KBM-7 (cell line): Measurements from ENCODE around the gene SP140.

ENCODE experiments used
- DNase-seq: peaks from one replicate; pipeline ENCODE4 v3.0.0-alpha.2; 2015
- in situ Hi-C: fragments of 300-500 bp; cut with MboI; formaldehyde crosslinking; loops from 2 replicates; pipeline ENCODE4 v1.14.3; 2020; ENCODE audit warnings: low sequenced_read_pairs, low pct_unique_long_range_greater_than_20kb, mixed read lengths

SP140 gene

DNA sequence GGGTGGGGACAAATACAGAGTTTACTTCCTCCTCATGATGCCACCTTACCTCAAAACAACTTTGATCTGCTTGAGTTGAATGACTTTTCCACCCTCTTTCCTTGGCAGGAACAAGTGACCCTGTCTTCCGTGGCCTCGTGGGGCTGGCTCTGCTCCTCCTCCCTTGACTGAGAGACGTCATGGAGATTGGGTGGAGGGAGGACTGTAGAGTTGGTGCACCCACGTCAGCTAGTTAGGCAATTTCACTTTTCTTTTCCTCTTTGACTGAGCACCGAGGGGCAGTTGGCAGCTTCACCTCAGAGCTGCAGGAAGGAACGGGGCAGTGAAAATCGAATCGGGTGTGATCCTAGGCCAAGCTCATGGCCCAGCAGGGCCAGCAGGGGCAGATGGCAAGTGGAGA is at the start of gene SP140:
TSS of gene SP140 (plus strand) at position 251 of the 400 bp plus-strand sequence. CDS start at position 360, 109 bp downstream.
- in situ Hi-C loops = no loop called here
- DNase-seq = no peak

DNA sequence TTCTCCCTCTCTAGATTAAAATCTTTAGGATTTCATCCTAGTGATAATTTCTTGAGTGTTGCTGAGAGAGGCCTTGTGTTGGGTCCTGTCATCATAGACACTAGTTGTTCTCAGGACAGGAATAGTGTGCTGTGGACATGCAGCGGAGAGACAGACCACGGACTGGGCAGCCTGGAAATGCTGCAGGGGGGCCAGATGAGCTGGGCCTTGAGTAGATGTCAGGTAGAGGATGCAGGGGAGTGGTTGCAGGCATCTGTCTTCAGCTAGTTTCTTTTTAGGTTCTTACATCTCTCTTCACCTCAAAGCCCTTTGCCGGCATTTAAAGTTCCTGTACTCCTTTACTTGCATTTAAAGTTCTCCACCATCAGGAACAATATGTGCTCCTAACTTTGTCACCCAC is 48.5 kb upstream of the SP140 start:
- DNase-seq = no peak
- in situ Hi-C loops = no loop called here

DNA sequence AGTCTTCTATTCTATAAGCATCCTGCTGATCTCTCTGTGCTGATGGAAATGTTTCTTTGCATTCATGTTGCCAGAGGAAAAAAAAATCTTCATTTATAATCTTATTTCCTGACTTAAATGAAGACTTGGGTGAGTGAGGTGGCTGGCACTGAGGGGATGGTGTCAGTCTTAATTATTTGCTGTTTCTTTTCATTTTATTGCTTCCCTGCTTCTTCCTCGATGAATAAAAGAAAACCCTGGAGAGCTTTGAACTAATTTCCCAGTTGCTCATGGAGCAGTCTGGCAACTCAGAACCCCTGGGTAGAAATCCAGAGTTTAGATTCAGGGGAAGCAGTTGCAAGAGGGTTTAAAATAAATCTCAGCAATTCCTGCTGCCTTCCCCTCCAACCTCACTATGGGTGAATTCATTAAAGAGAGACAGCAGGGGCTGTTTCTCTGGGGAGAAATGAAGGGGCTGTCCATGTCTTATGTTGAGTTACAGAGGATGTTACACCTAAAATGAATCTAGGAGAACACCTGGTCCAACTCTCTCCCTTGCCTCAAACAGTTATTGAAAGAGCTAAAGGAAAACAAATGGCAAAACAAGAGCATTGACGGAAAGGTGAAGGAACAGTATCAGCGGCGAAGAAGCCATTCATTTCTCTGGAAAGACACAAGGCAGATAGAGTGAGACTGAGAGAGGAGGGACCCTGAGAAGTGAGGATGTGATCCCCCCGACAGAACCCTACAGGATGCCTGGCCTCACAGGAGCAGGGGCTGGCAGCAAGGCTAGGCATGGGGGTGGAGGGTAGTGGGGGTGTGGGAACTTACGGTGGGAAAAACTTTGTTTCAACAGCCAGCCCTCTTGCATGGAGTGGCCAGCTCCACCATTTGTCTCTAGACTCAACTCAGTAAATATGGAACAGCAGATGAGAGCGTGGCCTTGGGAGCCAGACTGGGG is 46.7 kb upstream of the SP140 start:
- no peak for DNase-seq
- in situ Hi-C loops = no loop called here

DNA sequence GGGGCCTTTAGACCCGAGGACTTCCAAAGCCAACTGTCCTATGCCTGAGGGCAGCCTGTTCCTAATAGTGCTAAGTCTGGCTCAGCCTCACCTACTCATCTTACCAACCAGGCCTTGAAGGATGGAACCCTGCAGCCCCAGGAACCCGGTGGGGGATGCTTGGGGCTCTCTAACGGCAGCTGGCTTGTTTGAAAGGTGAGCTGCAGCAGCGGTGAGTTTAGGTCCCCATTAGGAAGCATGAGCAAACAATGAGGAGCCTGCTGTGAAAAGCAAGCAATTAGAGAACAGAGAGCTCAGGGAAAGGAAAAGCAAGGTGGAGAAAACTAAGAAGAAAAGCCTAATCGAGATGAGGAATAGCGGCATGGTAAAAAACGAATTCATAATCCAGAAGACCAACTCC is 45.6 kb upstream of the SP140 start:
- in situ Hi-C loops = no loop called here
- no peak for DNase-seq

DNA sequence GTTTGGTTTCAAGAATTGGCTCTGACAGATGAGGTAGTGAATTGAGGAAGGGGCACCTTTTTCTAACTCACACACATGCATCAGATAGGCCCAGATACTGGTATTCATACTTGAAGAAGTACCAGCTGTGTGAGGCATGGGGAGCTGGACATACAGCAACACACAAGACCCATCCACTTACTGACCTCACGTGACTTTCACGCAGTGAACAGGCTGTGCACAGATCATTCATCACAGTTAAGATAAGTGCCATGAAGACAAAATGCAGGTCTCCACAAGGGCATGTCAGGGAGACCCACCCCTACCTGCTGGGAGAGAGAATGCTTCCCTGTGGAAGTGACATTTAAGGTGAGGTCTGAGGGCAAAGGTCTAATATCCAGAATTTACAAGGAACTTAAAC is 44.3 kb upstream of the SP140 start:
- in situ Hi-C loops = no loop called here

DNA sequence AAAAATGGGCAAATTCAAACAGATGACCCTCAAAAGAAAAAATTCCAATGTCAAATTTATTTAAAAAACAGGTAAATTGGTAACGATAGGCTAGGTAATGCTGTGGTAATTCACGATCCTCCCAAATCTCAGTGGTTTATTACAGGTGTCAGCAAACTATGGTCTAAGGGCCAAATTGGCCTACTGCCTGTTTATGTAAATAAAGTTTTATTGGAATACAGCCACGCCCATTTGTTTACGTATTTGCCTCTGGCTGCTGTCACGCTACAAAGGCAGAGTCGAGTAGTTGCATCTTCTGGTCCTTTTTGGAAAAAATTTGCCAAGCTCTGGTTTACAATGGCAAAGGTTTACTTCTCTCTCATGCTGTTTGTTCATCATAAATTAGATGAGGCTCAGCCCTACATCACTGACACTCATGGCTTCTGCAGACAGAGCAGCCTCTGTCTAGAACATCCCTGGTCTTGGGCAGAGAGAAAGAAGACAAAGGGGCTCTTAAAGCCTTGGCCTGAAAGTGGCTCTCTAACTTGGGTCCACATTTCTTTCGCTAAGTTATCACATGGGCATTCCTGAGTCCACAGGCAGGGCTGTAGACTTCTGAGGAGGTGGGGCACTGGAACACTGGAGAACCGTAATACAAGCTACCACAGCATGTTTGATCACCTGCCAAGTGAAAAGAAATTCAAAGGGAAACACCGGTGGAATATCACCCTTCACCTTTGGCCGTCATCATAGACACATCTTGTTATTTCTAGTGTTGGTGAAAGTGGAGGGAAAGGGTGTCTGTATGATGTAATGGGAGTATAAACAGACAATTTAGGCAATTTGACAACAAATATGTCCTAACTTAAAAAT is 40.6 kb upstream of the SP140 start:
- in situ Hi-C loops = no loop called here
- no peak for DNase-seq

More for the DNA sequence above, 44.3 kb upstream of the SP140 start:
- no peak for DNase-seq

DNA sequence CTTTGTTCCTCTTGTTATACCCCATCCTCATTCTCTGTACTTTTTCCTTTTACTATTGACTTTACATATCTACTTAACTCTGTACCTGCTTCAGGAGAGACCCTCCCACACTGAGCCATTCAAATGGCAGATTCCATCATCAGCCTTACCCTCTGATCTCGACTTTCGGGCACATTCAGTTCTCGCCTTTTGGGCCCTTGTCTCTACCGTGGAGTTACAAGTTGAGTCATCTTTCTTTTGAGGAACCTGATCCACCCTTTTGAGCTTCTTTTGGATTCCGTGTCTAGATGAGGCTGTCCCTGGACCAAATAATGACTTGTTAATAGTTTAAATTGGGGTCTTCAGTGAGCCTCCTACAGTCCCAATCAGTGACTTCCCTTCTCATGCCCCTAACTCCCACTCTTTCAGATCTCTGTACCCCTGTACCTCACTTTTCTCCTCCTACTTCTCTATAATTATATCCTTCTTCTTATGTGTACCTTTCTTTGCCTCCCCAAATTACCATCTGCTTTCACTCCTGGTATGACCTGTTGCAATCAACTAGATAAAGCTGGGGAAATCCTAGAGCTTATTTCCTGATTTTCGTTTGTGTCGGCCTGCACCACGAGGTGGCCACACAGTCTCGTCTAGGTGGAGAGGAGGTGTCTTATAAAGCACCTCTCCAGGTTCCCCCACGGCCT is 23.0 kb upstream of the SP140 start:
- DNase-seq = no peak
- in situ Hi-C loops = no loop called here

DNA sequence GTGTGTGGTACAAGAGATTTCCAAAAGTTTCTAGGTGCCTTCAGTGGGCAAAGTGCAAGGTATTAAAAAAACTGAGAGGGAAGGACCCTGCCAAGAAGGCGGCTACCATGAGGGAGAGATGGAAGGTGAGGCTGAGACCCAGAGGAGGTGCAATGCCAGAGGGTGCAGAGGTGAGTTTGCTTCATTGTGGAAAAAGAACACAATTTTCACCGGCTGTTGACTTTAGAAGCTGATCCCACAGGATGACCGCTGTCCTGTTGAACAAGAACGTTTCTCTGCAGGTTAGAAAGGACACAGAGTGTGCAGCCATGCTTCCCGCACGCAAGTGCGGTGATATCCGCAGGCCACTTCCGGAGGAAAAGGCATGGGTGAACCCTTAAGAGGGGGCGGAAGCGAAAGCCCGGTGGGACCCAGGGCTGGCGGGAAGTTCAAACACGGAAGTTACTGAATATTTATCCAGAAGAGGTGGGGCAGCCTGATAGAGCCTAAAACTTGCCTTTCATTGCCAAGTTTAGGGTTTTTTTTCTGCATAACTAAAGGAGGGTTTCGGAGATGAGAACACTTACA is 22.3 kb upstream of the SP140 start:
- in situ Hi-C loops = no loop called here
- DNase-seq = no peak

DNA sequence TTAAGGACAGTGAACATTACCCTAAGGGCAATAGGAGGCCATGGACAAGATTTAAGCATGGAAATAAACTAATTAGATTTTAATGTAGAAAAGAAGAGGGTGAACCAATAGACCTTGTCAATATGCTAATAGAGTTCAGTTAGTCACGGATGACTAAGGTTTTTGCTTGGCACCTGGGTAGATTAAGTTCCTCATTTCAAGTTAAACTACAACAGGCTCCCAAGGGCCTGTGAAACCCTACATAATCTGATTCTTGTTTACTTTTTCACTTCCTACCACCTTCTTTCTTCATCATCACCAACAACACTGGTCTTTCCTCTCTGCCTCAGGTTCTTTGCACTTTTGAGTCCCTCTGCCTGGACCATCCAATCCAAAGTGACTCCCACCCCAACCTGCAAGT is 20.5 kb upstream of the SP140 start:
- in situ Hi-C loops = no loop called here
- DNase-seq = peak; percentile 28

DNA sequence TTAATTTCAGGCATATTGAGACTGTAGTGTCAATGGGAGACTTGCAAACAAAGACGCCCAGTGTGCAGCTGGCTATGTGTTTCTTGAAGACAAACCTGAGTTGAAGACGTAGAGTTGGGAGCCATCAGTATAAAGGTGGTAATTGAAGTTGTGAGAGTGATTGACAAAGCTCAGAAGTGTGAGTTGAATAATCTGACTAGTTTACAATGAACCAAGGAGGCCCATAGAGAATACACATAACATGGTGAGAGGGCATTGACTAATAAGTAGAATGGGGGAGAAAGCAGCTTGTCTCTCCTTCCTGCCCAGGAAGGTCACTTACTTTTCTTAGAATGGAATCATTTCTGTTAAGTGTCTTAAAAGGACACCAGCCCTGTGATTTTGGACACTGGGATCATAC is 19.8 kb upstream of the SP140 start:
- in situ Hi-C loops = no loop called here
- no peak for DNase-seq

DNA sequence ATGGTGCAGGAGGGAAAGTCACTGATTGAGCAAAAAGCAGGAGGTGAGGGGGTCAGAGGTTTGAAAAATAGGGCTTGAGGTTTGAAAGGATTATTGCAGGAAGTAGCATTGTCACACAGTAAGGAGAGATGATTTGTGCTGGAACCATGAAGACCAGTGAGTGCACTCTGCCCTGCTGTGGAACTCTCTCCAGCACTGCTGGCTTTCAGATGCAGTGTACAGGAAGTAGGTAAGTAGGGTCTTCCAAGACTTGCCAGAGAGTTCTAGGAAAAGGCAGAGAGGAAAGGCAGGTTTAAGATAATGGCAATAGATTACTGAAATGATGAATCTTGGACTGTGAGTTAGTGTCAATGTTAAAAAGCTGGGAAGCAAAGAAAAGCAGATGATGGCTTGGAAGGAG is 17.0 kb upstream of the SP140 start:
- in situ Hi-C loops = no loop called here
- no peak for DNase-seq

DNA sequence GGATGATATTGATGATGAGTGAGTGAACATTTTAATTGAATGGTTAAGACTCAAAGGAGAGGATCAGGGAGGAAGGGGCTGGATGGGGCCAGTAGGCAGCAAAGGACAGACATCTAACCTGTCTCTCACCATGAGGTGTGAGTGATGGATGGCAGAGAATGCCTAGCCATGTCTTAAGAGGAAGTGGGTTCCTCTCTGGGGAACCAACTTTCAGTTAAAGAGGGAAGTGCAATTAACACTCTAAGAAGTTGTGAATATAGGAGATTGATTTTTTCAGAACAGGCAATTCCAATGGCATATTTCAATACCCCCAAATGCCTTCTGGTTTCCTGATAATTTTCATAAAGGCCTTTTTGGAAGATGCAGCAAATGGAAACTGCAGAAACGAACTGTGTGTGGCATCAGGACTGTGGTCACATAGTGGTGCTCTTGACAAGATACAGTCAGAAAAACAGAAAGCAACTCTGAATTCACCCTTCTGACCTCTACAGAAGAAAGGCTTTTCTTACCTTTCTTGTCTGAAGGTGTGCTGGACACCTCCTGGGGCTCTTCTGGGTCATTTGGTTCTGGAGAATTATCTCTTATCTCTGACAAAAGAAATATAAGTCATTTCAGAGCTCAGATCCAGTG is 16.0 kb upstream of the SP140 start:
- DNase-seq = peak; percentile 54
- in situ Hi-C loops = no loop called here

DNA sequence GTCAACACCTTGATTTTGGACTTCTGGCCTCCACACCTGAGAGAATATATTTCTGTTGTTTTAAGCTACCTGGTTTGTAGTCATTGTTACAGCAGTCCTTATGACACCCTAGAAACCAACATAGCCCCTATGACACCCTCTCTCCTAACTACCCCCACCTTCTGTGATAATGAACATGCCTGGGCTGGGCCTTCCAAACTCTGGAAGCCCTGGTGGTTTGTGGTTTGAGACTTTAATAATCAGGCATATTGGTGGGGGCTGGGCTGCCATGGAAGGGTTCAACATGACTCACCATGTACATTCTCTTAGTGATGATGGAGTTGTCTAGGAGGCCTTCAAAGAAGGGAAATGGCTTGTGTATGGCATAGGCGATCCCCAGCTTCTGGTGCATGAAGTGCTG is 9.0 kb upstream of the SP140 start:
- in situ Hi-C loops = no loop called here
- no peak for DNase-seq

DNA sequence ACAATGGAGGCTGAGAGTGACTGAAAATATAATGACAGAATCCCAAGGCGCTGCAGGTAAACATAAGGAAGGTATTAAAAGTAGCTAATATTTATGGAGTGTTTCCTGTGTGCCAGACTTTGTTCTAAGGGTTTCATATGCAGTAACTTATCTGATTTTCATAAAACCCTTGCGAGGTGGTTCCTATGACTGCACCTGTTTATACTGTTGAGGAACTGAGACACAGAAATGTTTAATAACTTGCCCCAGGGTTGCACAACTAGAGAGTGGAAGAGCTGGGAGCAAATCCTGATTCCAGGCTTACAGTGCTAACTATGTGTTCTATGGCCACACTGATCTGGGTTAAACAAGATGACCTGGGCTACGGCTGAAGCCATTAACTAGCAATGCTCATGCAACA is 8.1 kb upstream of the SP140 start:
- in situ Hi-C loops = no loop called here
- no peak for DNase-seq

DNA sequence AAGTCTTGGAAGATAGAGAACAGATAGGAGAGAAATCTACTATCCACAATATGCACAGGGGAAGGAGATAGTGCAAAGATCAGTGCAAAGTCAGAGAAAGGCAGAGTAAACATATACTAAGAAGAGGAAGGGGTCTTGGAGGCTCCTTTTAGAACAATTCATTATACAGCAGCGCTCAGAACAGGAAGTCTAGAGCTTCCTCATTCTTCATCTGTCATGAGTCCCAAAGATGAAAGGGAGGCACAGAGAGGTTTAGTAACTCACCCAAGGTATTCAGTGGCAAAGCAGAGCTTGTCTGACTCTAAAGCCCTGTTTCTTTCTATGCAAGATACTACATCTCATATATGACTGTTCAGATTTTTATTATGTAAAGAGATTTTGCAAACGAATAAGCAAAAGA is 7.1 kb upstream of the SP140 start:
- peak; percentile 77 for DNase-seq
- in situ Hi-C loops = no loop called here

DNA sequence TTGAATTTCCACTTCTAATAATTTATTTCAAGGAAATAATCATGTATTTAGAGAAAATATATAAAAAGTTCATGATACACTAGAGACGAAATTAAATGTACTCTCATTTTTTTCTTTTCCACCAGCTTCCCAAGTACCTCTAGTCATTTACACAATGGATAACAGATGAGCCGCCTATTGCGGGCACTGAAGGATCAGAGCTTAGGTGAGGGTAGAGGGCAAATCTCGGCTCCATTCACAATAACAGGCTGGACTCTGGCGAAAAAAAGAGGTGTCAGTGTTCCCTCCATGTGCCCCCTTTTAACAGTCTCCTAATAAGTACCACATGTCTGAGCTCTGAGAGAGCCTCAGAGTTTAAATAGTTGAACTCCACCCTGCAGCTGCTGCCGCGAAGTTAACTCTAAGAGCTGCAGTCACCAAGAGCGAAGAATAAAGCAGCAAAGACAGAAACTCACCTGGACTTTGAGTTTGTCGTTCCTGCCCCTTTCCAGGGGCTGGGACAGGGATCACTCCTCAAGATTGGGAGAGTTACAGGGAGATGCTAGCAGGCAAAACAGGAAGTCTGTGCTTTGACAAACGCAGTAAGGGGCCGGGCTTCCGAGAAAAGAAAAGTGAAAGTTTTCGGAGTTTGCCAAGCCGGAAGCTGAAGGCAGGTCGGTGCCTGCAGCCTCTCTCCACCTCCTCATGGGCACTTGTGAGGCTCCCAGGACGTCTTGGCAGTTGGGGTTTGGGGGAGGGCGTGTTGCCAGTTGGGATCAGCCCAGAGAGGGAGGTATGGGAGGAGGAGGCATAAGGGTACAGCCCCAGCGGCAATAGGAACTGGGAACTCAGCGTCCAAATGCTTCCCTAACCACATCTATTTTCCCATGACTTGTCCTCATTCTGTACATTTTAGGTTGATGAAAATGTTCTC is 5.9 kb upstream of the SP140 start, which contains the start of gene SP110:
TSS of gene SP110 (minus strand) at position 566 of the 913 bp plus-strand sequence. CDS start 3,057 bp downstream, outside the sequence.
- DNase-seq = peak; percentile 94
- in situ Hi-C loops = no loop called here

DNA sequence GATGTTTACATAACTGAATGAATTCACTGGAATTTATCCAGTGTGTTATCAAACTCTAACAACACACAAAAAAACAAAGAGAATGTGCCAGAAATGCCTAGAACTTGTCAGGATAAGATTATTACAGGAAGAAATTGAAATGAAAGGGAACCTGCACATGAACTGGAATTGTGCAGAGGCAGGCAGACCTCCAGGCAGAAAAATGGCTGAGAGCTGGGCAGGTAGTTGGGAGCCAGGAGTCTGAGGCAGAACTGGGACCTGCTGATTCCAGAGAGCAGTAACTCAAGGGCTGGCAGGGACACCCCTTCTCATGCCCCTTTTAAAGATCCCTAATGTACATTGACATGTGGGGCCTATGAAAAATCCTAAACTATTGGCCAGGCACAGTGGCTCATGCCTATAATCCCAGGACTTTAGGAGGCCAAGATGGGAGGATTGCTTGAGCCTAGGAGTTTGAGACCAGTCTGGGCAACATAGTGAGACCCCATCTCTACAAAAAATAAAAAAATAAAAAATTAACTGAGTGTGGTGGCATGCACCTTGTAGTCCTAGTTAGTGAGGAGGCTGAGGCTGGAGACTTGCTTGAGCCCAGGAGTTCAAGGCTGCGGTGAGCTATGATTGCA is 5.1 kb upstream of the SP140 start:
- no peak for DNase-seq
- in situ Hi-C loops = no loop called here
